NCI-H524 (cell line): ENCODE results near the gene MEAF6.
A peak's percentile ranks its signal among the peaks of the same experiment; 100 is the strongest.

Source experiments
- DNase-seq, 2 experiments: peaks; one replicate each; lab custom pipeline; 2025; lab: John Stamatoyannopoulos, UW

The MEAF6 gene

GRCh38 chr1:37474046-37474696 lies 40.4 kb downstream of the MEAF6 start, which contains the start of gene ZC3H12A:
Gene ZC3H12A, plus strand, starts transcription at chr1:37474580. Its CDS starts 917 bp downstream, at chr1:37475497.
- DNase-seq, result peak; percentile 44 to 77

- peak in 1 of 2 experiments; percentile 40 for DNase-seq
These were observed 41.0 kb downstream of the MEAF6 start for GRCh38 chr1:37473431-37474045.

GRCh38 chr1:37472994-37473393 lies 41.6 kb downstream of the MEAF6 start:
- no peak for DNase-seq

GRCh38 chr1:37472281-37472680 lies 42.3 kb downstream of the MEAF6 start:
- no peak for DNase-seq

GRCh38 chr1:37471345-37472231 lies 43.0 kb downstream of the MEAF6 start:
- DNase-seq, result peak in 1 of 2 experiments; percentile 7

- no peak for DNase-seq
These were observed 45.2 kb downstream of the MEAF6 start for GRCh38 chr1:37469386-37469785.

GRCh38 chr1:37468037-37468436 lies 46.5 kb downstream of the MEAF6 start:
- DNase-seq, result no peak

GRCh38 chr1:37465593-37466517 lies 48.7 kb downstream of the MEAF6 start:
- no peak for DNase-seq

- DNase-seq, result no peak
These were observed 50.1 kb downstream of the MEAF6 start for GRCh38 chr1:37464443-37464842.

GRCh38 chr1:37461698-37462436 lies 52.7 kb downstream of the MEAF6 start:
- DNase-seq, result no peak

- no peak for DNase-seq
These were observed 56.0 kb downstream of the MEAF6 start for GRCh38 chr1:37458551-37458950.

- DNase-seq, result no peak
These were observed 58.0 kb downstream of the MEAF6 start for GRCh38 chr1:37456614-37457013.

- DNase-seq, result no peak
These were observed 59.0 kb downstream of the MEAF6 start for GRCh38 chr1:37455516-37455915.

GRCh38 chr1:37453647-37454046 lies 60.9 kb downstream of the MEAF6 start:
- no peak for DNase-seq

GRCh38 chr1:37452416-37452815 lies 62.1 kb downstream of the MEAF6 start:
- no peak for DNase-seq

GRCh38 chr1:37449936-37450335 lies 64.6 kb downstream of the MEAF6 start:
- no peak for DNase-seq

GRCh38 chr1:37448691-37449417 lies 65.7 kb downstream of the MEAF6 start:
- no peak for DNase-seq

GRCh38 chr1:37448185-37448584 lies 66.4 kb downstream of the MEAF6 start:
- DNase-seq, result no peak

- DNase-seq, result no peak
These were observed 67.7 kb downstream of the MEAF6 start for GRCh38 chr1:37446874-37447273.

GRCh38 chr1:37442644-37443043 lies 71.9 kb downstream of the MEAF6 start:
- no peak for DNase-seq
